Lower lobe of right lung (tissue), 2 donors: ENCODE measurements around the gene MSH5. TPM values are rescaled to one million over a fixed set of nuclear protein-coding genes. Genes with fewer than 3 reads are reported as not detected.

Source experiments
- ATAC-seq, 2 donors: fragments of 200-7000 bp; cut with Tn5 transposase; one replicate each; pipeline ENCODE4 v1.9.1; 2020 to 2022; ENCODE audit warnings: mild to moderate bottlenecking in 2 of 2, moderate library complexity in 2 of 2
- DNase-seq: peaks from one replicate; pipeline ENCODE4 v3.0.0-alpha.2; 2020
- H3K27ac ChIP-seq: fragments of 200-600 bp; one replicate; pipeline ENCODE4 v1.8.0; 2022
- H3K27me3 ChIP-seq: fragments of 200-600 bp; one replicate; pipeline ENCODE4 v1.8.0; 2022; ENCODE audit warnings: low read depth
- H3K36me3 ChIP-seq: fragments of 200-600 bp; one replicate; pipeline ENCODE4 v1.8.0; 2022; ENCODE audit warnings: mild to moderate bottlenecking
- H3K4me1 ChIP-seq: fragments of 200-600 bp; one replicate; pipeline ENCODE4 v1.8.0; 2022
- H3K4me3 ChIP-seq: fragments of 200-600 bp; one replicate; pipeline ENCODE4 v1.8.0; 2022; ENCODE audit warnings: mild to moderate bottlenecking
- H3K9me3 ChIP-seq: fragments of 200-600 bp; one replicate; pipeline ENCODE4 v1.8.0; 2022
- intact Hi-C: fragments of 100-400 bp; cut with DNase I; formaldehyde crosslinking; loops from one replicate; pipeline ENCODE4 v1.11.0; 2022
- total RNA-seq: library from RNA; stranded (reverse); fragmentation: NEBNext Ultra II Directional; extraction: Animal tissue kit (Norgen Biotek cat#: 25700); gene quantifications from one replicate; pipeline ENCODE4 v1.2.1, GENCODE V29; 2021
- TF ChIP-seq, protein P1 (sequence below): fragments of 200-600 bp; IDR thresholded peaks from one replicate; pipeline ENCODE4 v1.8.0; 2022; ENCODE audit warnings: antibody characterized with exemption, mild to moderate bottlenecking
- donor health status: DM: no; HTN: yes; CAD: no; lungs with severe emphysema.

Gene MSH5
- total RNA-seq, 1 donor from 2014 or later: 14.9 TPM

DNA sequence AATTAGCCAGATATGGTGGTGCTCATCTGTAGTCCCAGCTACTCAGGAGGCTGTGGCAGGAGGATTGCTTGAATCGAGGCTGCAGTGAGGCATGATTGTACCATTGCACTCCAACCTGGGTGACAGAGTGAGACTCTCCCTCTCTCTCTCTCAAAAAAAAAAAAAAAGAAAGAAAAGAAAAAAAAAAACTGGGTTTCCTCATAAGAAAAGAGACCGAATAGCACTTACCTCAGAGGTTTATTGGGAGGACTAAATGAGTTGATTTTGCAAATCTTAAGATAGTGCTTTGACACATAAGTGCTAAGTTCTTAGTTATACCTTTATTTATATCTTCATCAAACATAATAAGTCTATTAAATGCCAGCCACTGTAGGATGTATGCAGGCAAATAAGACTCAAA lies 31.1 kb downstream of the MSH5 start:
- peaks cover 17% of the 10 kb centered on the region for H3K4me1 ChIP-seq
- no peak overlapping the region for H3K27ac ChIP-seq
- H3K4me3 ChIP-seq: no peak overlapping the region
- H3K36me3 ChIP-seq: no peaks in the 10 kb centered on the region
- intact Hi-C loops: no loop called here
- ATAC-seq (no peak), DNase-seq (no peak)
- no peaks in the 10 kb centered on the region for H3K9me3 ChIP-seq
- H3K27me3 ChIP-seq: no peaks in the 10 kb centered on the region
- TF ChIP-seq, protein P1, sequence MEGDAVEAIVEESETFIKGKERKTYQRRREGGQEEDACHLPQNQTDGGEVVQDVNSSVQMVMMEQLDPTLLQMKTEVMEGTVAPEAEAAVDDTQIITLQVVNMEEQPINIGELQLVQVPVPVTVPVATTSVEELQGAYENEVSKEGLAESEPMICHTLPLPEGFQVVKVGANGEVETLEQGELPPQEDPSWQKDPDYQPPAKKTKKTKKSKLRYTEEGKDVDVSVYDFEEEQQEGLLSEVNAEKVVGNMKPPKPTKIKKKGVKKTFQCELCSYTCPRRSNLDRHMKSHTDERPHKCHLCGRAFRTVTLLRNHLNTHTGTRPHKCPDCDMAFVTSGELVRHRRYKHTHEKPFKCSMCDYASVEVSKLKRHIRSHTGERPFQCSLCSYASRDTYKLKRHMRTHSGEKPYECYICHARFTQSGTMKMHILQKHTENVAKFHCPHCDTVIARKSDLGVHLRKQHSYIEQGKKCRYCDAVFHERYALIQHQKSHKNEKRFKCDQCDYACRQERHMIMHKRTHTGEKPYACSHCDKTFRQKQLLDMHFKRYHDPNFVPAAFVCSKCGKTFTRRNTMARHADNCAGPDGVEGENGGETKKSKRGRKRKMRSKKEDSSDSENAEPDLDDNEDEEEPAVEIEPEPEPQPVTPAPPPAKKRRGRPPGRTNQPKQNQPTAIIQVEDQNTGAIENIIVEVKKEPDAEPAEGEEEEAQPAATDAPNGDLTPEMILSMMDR: no peak

DNA sequence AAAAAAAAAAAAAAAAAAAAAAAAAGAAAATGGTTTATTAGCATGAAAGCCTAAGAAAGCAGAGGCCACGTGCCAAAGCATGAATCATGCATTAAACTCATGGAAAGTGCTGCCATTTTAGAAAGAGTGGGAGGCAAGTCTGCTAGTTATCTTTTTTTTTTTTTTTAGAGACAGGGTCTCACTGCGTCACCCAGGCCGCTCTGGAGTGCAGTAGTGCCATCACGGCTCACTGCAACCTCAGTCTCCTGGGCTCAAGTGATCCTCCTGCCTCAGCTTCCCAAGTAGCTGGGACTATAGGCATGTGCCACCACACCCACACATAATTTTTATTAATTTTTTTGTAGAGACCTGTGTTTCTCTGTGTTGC lies 32.2 kb downstream of the MSH5 start:
- Histone ChIP-seq H3K4me3 (no peak overlapping the region), H3K9me3 (no peaks in the 10 kb centered on the region), H3K27me3 (no peaks in the 10 kb centered on the region), H3K4me1 (peaks cover 20% of the 10 kb centered on the region), H3K36me3 (no peaks in the 10 kb centered on the region), H3K27ac (no peak overlapping the region)
- DNase-seq (no peak), ATAC-seq (no peak)
- TF ChIP-seq, protein P1: no peak
- intact Hi-C loops: no loop called here

DNA sequence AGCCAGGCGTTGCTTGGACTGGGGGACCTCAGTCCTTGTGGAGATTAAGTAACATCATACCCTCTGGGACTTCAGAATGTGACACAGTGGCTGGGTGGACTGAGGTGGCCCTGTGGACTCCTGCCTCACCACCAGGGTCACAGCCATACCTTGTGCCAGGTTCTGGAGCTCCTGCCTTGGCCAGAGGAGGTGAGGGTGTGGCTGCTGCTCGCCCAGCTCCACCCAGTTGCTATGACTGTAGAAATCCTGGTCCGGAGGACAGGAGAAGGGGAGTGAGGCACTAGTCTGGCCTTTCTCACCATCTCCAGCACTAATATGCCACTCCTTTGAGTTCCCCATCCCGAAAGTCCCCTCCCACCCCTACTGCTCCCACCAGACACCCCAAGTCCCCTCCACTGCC lies 35.4 kb downstream of the MSH5 start:
- intact Hi-C loops: no loop called here
- ATAC-seq: no peak

DNA sequence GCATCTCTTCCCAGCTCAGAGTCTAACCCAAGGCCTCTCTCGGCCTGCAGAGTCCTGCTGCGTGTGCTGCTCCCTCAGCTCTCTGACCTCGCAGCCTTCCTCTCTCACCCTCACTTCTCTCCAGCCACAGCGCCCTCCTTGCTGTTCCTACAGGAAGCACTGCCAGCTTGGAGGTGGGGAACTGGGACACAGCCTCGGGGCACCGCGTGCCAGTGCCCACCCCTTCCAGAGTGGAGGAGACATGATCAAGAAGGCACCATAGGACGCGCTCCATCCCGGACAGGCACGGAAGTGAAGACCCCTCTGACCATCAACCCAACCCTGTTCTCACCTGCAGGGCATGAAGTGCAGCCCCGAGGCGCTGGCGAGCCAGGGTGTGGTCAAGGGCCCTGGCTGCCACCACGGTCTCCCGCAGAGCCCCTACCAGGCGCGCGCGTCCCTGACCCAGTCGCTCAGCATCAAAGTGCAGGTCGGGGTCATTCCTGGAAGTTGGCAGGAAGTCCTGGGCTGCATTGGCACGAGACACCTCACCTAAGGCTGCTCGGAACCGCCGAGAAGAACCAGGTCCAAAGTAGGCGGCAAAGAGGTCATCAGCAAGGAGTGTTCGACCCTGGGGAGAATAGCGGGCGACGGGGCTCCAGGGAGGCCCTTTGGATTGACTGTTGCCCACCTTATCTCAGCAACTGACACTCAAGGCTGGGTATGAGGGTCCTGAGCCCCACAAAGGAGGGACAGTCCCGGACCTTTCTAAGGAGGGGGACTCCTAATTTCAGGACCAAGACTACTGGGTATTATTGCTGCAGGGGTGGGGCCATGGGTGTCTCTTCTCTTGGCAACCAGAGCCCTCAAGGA lies 36.1 kb downstream of the MSH5 start:
- Histone ChIP-seq H3K9me3 (no peaks in the 10 kb centered on the region), H3K36me3 (peaks cover 27% of the 10 kb centered on the region), H3K27me3 (no peaks in the 10 kb centered on the region), H3K4me3 (no peak overlapping the region), H3K4me1 (peaks cover 13% of the 10 kb centered on the region), H3K27ac (peak overlapping the region; percentile 50)
- TF ChIP-seq, protein P1: no peak
- ATAC-seq (no peak), DNase-seq (no peak)
- intact Hi-C loops: no loop called here

More for the DNA sequence above, 35.4 kb downstream of the MSH5 start:
- Histone ChIP-seq H3K27me3 (no peaks in the 10 kb centered on the region), H3K4me3 (no peak overlapping the region), H3K9me3 (no peaks in the 10 kb centered on the region), H3K36me3 (peaks cover 20% of the 10 kb centered on the region), H3K27ac (no peak overlapping the region), H3K4me1 (peaks cover 13% of the 10 kb centered on the region)
- TF ChIP-seq, protein P1: no peak
- DNase-seq: no peak

DNA sequence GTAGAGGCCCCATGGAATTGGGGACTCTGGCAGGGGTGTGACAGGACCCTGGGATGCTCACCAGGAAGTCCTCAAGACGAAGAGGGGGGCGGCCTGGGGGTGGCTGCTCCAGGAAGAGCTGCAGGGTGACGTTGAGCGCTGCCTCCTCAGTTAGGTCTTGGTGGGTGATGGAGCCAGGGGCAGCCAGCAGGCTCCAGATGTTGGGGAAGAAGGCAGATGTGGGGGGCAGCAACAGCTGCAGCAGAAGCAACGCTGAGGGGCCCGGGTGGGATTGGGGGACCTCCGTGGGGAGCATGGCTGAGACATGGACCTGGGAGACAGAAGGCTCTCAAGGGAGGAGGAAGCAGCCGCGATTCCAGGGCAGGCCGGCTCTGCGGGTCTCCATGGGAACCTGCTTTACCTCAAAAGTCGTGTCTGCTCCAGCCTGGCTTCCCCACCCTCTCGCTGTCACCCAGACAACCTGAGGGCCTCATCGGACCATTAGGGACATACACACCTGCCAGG lies 36.7 kb downstream of the MSH5 start:
- Histone ChIP-seq H3K4me1 (peaks cover 13% of the 10 kb centered on the region), H3K36me3 (peaks cover 34% of the 10 kb centered on the region), H3K27ac (peak overlapping the region; percentile 50), H3K4me3 (peak overlapping the region; percentile 33), H3K27me3 (no peaks in the 10 kb centered on the region), H3K9me3 (no peaks in the 10 kb centered on the region)
- intact Hi-C loops: no loop called here
- ATAC-seq: peak in 1 of 2 donors; percentile 38
- TF ChIP-seq, protein P1: no peak
- DNase-seq: peak; percentile 57
